Renal cortical epithelial cell (primary cell): ENCODE results near the gene USP27X. TPM values are rescaled to one million over a fixed set of nuclear protein-coding genes. Genes with fewer than 3 reads are reported as not detected.
A peak's percentile ranks its signal among the peaks of the same experiment; 100 is the strongest.

Source experiments
- DNase-seq: peaks from one replicate; pipeline ENCODE4 v3.0.0-alpha.2; 2011; ENCODE audit warnings: low read depth
- total RNA-seq: library from RNA; depleted of rRNA; stranded (reverse); fragments of >200 nt; gene quantifications from 2 replicates; pipeline ENCODE4 v1.2.3, GENCODE V29; 2014

USP27X gene
- total RNA-seq: 1.9 and 4.6 TPM in 2 replicates

GRCh38 chrX:49878834-49879655 lies at the start of gene USP27X:
Gene USP27X, plus strand, starts transcription at chrX:49879484. Its CDS starts 824 bp downstream, at chrX:49880308.
- peak; percentile 76 for DNase-seq

GRCh38 chrX:49838374-49838773 lies 40.9 kb upstream of the USP27X start:
- DNase-seq: peak; percentile 4

GRCh38 chrX:49840679-49841078 lies 38.6 kb upstream of the USP27X start:
- DNase-seq: peak; percentile 77

- peak; percentile 0 for DNase-seq
Measured at GRCh38 chrX:49842621-49843020, 36.7 kb upstream of the USP27X start.

- no peak for DNase-seq
Measured at GRCh38 chrX:49844611-49845010, 34.7 kb upstream of the USP27X start.

GRCh38 chrX:49845701-49846403 lies 33.4 kb upstream of the USP27X start:
- DNase-seq: no peak

GRCh38 chrX:49846522-49846921 lies 32.8 kb upstream of the USP27X start:
- no peak for DNase-seq

GRCh38 chrX:49848275-49848674 lies 31.0 kb upstream of the USP27X start:
- no peak for DNase-seq

GRCh38 chrX:49850028-49850427 lies 29.3 kb upstream of the USP27X start:
- no peak for DNase-seq

- DNase-seq: no peak
Measured at GRCh38 chrX:49853661-49854060, 25.6 kb upstream of the USP27X start.

GRCh38 chrX:49856819-49857218 lies 22.5 kb upstream of the USP27X start:
- no peak for DNase-seq

- no peak for DNase-seq
Measured at GRCh38 chrX:49858341-49858740, 20.9 kb upstream of the USP27X start.

GRCh38 chrX:49859491-49859890 lies 19.8 kb upstream of the USP27X start:
- no peak for DNase-seq

GRCh38 chrX:49860867-49861535 lies 18.3 kb upstream of the USP27X start:
- no peak for DNase-seq

- DNase-seq: no peak
Measured at GRCh38 chrX:49862093-49862492, 17.2 kb upstream of the USP27X start.

GRCh38 chrX:49868739-49869138 lies 10.5 kb upstream of the USP27X start:
- no peak for DNase-seq

GRCh38 chrX:49876750-49877149 lies 2.5 kb upstream of the USP27X start:
- DNase-seq: peak; percentile 14

- DNase-seq: no peak
Measured at GRCh38 chrX:49877397-49878101, 1.7 kb upstream of the USP27X start.

- no peak for DNase-seq
Measured at GRCh38 chrX:49878128-49878833, 1.0 kb upstream of the USP27X start.

GRCh38 chrX:49879656-49880277 lies 483 bp downstream of the USP27X start:
- no peak for DNase-seq

GRCh38 chrX:49880668-49881067 lies 1.4 kb downstream of the USP27X start:
- no peak for DNase-seq
